OCI-LY7 (cell line): Measurements from ENCODE around the gene ZBTB37. TPM values are rescaled to one million over a fixed set of nuclear protein-coding genes. Genes with fewer than 3 reads are reported as not detected.

ENCODE experiments used
- BruUV-seq: library from RNA; stranded (reverse); fragments of 400-500 nt; replicated peaks from 2 replicates; lab custom pipeline; 2021; lab: Mats Ljungman, UMichigan
- CTCF ChIA-PET: fragments of 300-600 bp; sonication (Branson Sonifier 250); formaldehyde crosslinking; loops from one replicate; lab custom pipeline; 2022; ENCODE audit warnings: antibody characterized with exemption; ENCODE audit not compliant: unreplicated experiment; lab: Charles Lee
- POLR2A ChIA-PET: fragments of 300-600 bp; sonication (Branson Sonifier 250); formaldehyde crosslinking; loops from one replicate; lab custom pipeline; 2022; ENCODE audit warnings: antibody characterized with exemption; lab: Charles Lee
- DNase-seq: peaks from one replicate; pipeline ENCODE4 v3.0.0-alpha.2; 2015; ENCODE audit warnings: low spot score
- H2AFZ ChIP-seq: fragments of 200-600 bp; sonication (generic), shearing (Covaris generic); 2 replicates; pipeline ENCODE4 v1.6.1; 2014; ENCODE audit warnings: mild to moderate bottlenecking, antibody characterized with exemption, low read length, moderate library complexity
- H3K27ac ChIP-seq: fragments of 200-600 bp; sonication (generic); 2 replicates; pipeline ENCODE4 v1.5.1; 2014; ENCODE audit warnings: mixed run types, low read depth, mild to moderate bottlenecking, moderate library complexity, low read length, inconsistent platforms; ENCODE audit not compliant: poor library complexity, severe bottlenecking
- H3K36me3 ChIP-seq: fragments of 200-600 bp; sonication (generic); 2 replicates; pipeline ENCODE4 v1.6.1; 2014; ENCODE audit warnings: mild to moderate bottlenecking, antibody characterized with exemption, low read length, moderate library complexity, mixed read lengths; ENCODE audit not compliant: insufficient read depth
- H3K4me1 ChIP-seq: fragments of 200-600 bp; sonication (generic); 2 replicates; pipeline ENCODE4 v1.5.1; 2014; ENCODE audit warnings: mild to moderate bottlenecking, low read length; ENCODE audit not compliant: insufficient read depth, poor library complexity, severe bottlenecking
- H3K4me2 ChIP-seq: fragments of 200-600 bp; sonication (generic); 2 replicates; pipeline ENCODE4 v1.6.1; 2014; ENCODE audit warnings: mild to moderate bottlenecking, low read length
- H3K4me3 ChIP-seq: fragments of 200-600 bp; sonication (generic); 2 replicates; pipeline ENCODE4 v1.5.1; 2014; ENCODE audit warnings: mild to moderate bottlenecking, low read depth, low read length; ENCODE audit not compliant: poor library complexity, severe bottlenecking
- H3K79me2 ChIP-seq: fragments of 200-600 bp; sonication (generic); 2 replicates; pipeline ENCODE4 v1.6.1; 2016; ENCODE audit warnings: low read depth, mild to moderate bottlenecking, low read length, moderate library complexity, mixed read lengths; ENCODE audit not compliant: insufficient read depth
- H3K9me2 ChIP-seq: fragments of 200-600 bp; sonication (generic); 2 replicates; pipeline ENCODE4 v1.6.1; 2016; ENCODE audit warnings: mild to moderate bottlenecking, low read length, mixed read lengths; ENCODE audit not compliant: insufficient read depth
- H3K9me3 ChIP-seq: fragments of 200-600 bp; sonication (generic); 2 replicates; pipeline ENCODE4 v1.6.1; 2014; ENCODE audit warnings: mild to moderate bottlenecking, mixed run types, low read length, mixed read lengths
- H4K20me1 ChIP-seq: fragments of 200-600 bp; sonication (generic); 2 replicates; pipeline ENCODE4 v1.6.1; 2014; ENCODE audit warnings: mild to moderate bottlenecking, antibody characterized with exemption, low read length, moderate library complexity, mixed read lengths; ENCODE audit not compliant: insufficient read depth
- EZH2phosphoT487 ChIP-seq: fragments of 200-600 bp; sonication (generic); IDR thresholded peaks from 2 replicates; pipeline ENCODE4 v1.6.1; 2018; ENCODE audit warnings: low read depth, borderline replicate concordance, mild to moderate bottlenecking, mixed run types, antibody characterized with exemption, low read length, moderate library complexity, mixed read lengths
- intact Hi-C: fragments of 100-400 bp; cut with micrococcal nuclease; formaldehyde crosslinking; loops from one replicate; pipeline ENCODE4 v1.10.0; 2022; ENCODE audit not compliant: unreplicated experiment
- total RNA-seq, 2 experiments: library from RNA; depleted of rRNA in 1 of 2; stranded (reverse); fragments of >200 nt in 1 of 2; shearing (Covaris generic) in 1 of 2; gene quantifications; 2 replicates each; pipeline ENCODE4 v1.2.3, GENCODE V29; 2014 to 2022
- TF ChIP-seq, protein P1 (sequence below): fragments of 200-600 bp; sonication (generic); conservative IDR thresholded peaks from 2 replicates; pipeline ENCODE4 v1.5.1; 2014; ENCODE audit warnings: mild to moderate bottlenecking, antibody characterized with exemption, low read length, moderate library complexity, mixed read lengths

The ZBTB37 gene
- total RNA-seq, 2 experiments from 2014 or later: 10.9 to 23.7 TPM

GRCh38 chr1:173832748-173833147, 35.4 kb upstream of the ZBTB37 start:
- POLR2A ChIA-PET: interaction anchor here (1.0 to 1.4 kb wide), 2 partner anchors 9 to 37 kb away, joined by 3 to 4 read pairs; no protein-coding TSS in a partner anchor
- peaks cover 92% of the 10 kb centered on the region for H3K36me3 ChIP-seq
- H3K9me3 ChIP-seq: no peaks in the 10 kb centered on the region
- H3K4me1 ChIP-seq: peaks cover 10% of the 10 kb centered on the region
- BruUV-seq: no TSS peak
- H3K27ac ChIP-seq: no peak overlapping the region
- no peaks in the 10 kb centered on the region for H3K9me2 ChIP-seq
- no peaks in the 10 kb centered on the region for H4K20me1 ChIP-seq
- intact Hi-C loops: no loop called here
- H3K4me3 ChIP-seq: no peak overlapping the region
- TF ChIP-seq, protein P1, sequence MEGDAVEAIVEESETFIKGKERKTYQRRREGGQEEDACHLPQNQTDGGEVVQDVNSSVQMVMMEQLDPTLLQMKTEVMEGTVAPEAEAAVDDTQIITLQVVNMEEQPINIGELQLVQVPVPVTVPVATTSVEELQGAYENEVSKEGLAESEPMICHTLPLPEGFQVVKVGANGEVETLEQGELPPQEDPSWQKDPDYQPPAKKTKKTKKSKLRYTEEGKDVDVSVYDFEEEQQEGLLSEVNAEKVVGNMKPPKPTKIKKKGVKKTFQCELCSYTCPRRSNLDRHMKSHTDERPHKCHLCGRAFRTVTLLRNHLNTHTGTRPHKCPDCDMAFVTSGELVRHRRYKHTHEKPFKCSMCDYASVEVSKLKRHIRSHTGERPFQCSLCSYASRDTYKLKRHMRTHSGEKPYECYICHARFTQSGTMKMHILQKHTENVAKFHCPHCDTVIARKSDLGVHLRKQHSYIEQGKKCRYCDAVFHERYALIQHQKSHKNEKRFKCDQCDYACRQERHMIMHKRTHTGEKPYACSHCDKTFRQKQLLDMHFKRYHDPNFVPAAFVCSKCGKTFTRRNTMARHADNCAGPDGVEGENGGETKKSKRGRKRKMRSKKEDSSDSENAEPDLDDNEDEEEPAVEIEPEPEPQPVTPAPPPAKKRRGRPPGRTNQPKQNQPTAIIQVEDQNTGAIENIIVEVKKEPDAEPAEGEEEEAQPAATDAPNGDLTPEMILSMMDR: no peak
- no peak for TF ChIP-seq EZH2phosphoT487
- no peak overlapping the region for H2AFZ ChIP-seq
- H3K79me2 ChIP-seq: peaks cover 17% of the 10 kb centered on the region; the same call in 1 of the 2 replicates
- no peak for DNase-seq
- CTCF ChIA-PET: no interaction called here
- no peak overlapping the region for H3K4me2 ChIP-seq

DNA sequence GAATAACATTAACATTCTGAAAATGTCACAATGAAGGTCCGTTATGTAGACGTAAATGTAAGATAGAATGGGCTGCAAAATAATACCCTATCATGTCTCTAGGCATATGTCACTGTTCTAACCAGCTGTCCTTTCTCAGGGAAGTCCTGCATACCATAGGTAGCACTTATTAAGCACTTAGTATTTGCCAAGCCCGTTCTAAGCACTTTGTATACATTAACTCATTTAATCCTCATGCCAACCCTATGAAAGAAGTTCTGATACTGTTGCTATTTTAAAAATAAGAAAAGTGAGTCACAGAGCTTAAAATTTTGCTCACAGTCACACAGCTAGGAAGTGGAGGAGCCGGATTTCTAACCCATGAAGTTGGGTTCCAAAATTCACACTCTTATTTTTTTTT, 16.1 kb upstream of the ZBTB37 start:
- no peak overlapping the region for H3K4me3 ChIP-seq
- no peaks in the 10 kb centered on the region for H4K20me1 ChIP-seq
- H3K4me2 ChIP-seq: no peak overlapping the region
- ChIA-PET CTCF (interaction anchor here (1.1 kb wide), 1 partner anchor 16 kb away, joined by 3 read pairs; the partner anchor contains the start of gene ZBTB37), POLR2A (interaction anchor here (0.6 to 1.7 kb wide), 7 partner anchors 9 to 370 kb away, joined by 3 to 6 read pairs (median 4); no protein-coding TSS in a partner anchor)
- no peaks in the 10 kb centered on the region for H3K9me3 ChIP-seq
- no peaks in the 10 kb centered on the region for H3K79me2 ChIP-seq
- intact Hi-C loops: no loop called here
- no peak for DNase-seq
- H3K4me1 ChIP-seq: no peaks in the 10 kb centered on the region
- no TSS peak for BruUV-seq
- no peak overlapping the region for H2AFZ ChIP-seq
- no peak overlapping the region for H3K27ac ChIP-seq
- H3K36me3 ChIP-seq: peaks cover 84% of the 10 kb centered on the region
- no peaks in the 10 kb centered on the region for H3K9me2 ChIP-seq
- TF ChIP-seq, protein P1: no peak
- no peak for TF ChIP-seq EZH2phosphoT487

- no TSS peak for BruUV-seq
- TF ChIP-seq EZH2phosphoT487: no peak
- TF ChIP-seq, protein P1: no peak
- Histone ChIP-seq H3K36me3 (peaks cover 92% of the 10 kb centered on the region), H3K9me2 (no peaks in the 10 kb centered on the region), H2AFZ (no peak overlapping the region), H3K4me1 (no peaks in the 10 kb centered on the region), H4K20me1 (no peaks in the 10 kb centered on the region), H3K27ac (no peak overlapping the region), H3K9me3 (no peaks in the 10 kb centered on the region), H3K79me2 (no peaks in the 10 kb centered on the region), H3K4me2 (no peak overlapping the region), H3K4me3 (no peak overlapping the region)
- ChIA-PET POLR2A (interaction anchor here (0.6 kb wide), 1 partner anchor 12 kb away, joined by 4 read pairs; no protein-coding TSS in a partner anchor), CTCF (no interaction called here)
- no peak for DNase-seq
- intact Hi-C loops: no loop called here
Measured at GRCh38 chr1:173853074-173853473, 15.1 kb upstream of the ZBTB37 start.
